Vein endothelial cell (primary cell): ENCODE data around the gene ZFP37. TPM values are rescaled to one million over a fixed set of nuclear protein-coding genes. Genes with fewer than 3 reads are reported as not detected.

Source experiments
- total RNA-seq: library from RNA; depleted of rRNA; stranded (reverse); fragments of >200 nt; gene quantifications from 2 replicates; pipeline ENCODE4 v1.2.3, GENCODE V29; 2012

Gene ZFP37
- 1.1 and 1.3 TPM in 2 replicates for total RNA-seq

GRCh38 chr9:113056191-113057106 lies at the start of gene ZFP37:
Gene ZFP37, minus strand, starts transcription at chr9:113056724. Its CDS starts 36 bp downstream, at chr9:113056688.

GRCh38 chr9:113011911-113012381 lies 44.6 kb downstream of the ZFP37 start, which contains the start of gene ZNF883:
Gene ZNF883, minus strand, starts transcription at chr9:113012192.

Other genes starting within 250 kb of the ZFP37 start
- gene SLC46A2, start 165.8 kb downstream of the ZFP37 start, total RNA-seq = not detected in 2 replicates
- 0.48 and 0.65 TPM in 2 replicates for gene ZNF883, start 44.5 kb downstream of the ZFP37 start, total RNA-seq
- 5.6 and 6.6 TPM in 2 replicates for gene SLC31A2, start 94.3 kb upstream of the ZFP37 start, total RNA-seq
- gene FKBP15, start 164.6 kb upstream of the ZFP37 start, total RNA-seq = 24.2 and 28.8 TPM in 2 replicates
- gene SLC31A1, start 164.8 kb upstream of the ZFP37 start, total RNA-seq = 18.0 TPM in 2 replicates
- gene CDC26, start 218.8 kb upstream of the ZFP37 start, total RNA-seq = 32.9 and 34.3 TPM in 2 replicates
- 23.2 and 28.2 TPM in 2 replicates for gene PRPF4, start 218.9 kb upstream of the ZFP37 start, total RNA-seq
- gene RNF183, start 246.7 kb upstream of the ZFP37 start, total RNA-seq = not detected in 2 replicates